ENCODE results near the gene ZNF236. TPM values are rescaled to one million over a fixed set of nuclear protein-coding genes. Genes with fewer than 3 reads are reported as not detected.
A peak's percentile ranks its signal among the peaks of the same experiment; 100 is the strongest.

ZNF236 gene
- total and polyA plus RNA-seq, 8 donors, result 2.6 to 13.3 (median 6.7) TPM

DNA sequence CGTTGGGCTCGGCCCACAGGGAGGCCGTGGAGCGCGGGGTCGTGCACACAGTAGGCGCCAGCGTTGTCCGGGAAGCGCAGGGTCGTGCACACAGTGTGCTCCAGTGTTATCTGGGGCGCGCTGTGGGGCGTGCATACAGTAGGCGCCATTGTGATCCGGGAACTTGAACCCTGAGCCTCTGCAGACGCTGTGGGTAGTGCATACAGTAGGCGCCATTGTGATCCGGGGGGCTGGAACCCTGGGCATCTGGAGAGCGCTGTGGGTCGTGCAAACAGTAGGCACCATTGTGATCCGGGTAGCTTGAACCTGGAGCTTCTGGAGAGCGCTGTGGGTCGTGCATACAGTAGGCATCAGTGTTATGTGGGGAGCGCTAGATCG lies 793 bp downstream of the ZNF236 start:
- H3K4me1 ChIP-seq, result peaks cover 0 to 19% (median 4%) of the 10 kb centered on the region in 3 donors
- H3K9me3 ChIP-seq, result no peaks in the 10 kb centered on the region
- peak overlapping the region; percentile 53 to 78 (median 74) for H3K27ac ChIP-seq
- ATAC-seq (no peak), DNase-seq (peak in 1 of 6 donors; percentile 31), FAIRE-seq (no peak)
- TF ChIP-seq CTCF (IDR thresholded peaks at IDR 0.05), result no peak
- no peaks in the 10 kb centered on the region for H3K36me3 ChIP-seq
- peak overlapping the region; percentile 28 to 90 (median 69) for H3K4me3 ChIP-seq
- intact Hi-C loops (cut with DNase I), result no loop called here
- no peaks in the 10 kb centered on the region for H3K27me3 ChIP-seq
- 7 to 10% methylated on average over 26 of the region's 26 CpGs for WGBS, 2 donors

- peak in 3 of 6 donors; percentile 22 to 66 (median 31) for DNase-seq
- Histone ChIP-seq H3K9me3 (no peaks in the 10 kb centered on the region), H3K4me1 (peaks cover 0 to 19% (median 4%) of the 10 kb centered on the region in 3 donors), H3K27ac (peak overlapping the region in 3 of 4 donors; percentile 74 to 78 (median 75)), H3K4me3 (peak overlapping the region in 3 of 4 donors; percentile 28 to 90 (median 79)), H3K36me3 (no peaks in the 10 kb centered on the region), H3K27me3 (no peaks in the 10 kb centered on the region)
- WGBS, 2 donors, result 43 to 47% methylated on average over 28 of the region's 28 CpGs
- peak in 2 of 4 donors; percentile 12 to 15 for ATAC-seq
- TF ChIP-seq CTCF (IDR thresholded peaks at IDR 0.05), result no peak
- intact Hi-C loops (cut with DNase I), result no loop called here
- FAIRE-seq, result no peak
Measured at GRCh38 chr18:76823587-76824011, 1.2 kb downstream of the ZNF236 start.

DNA sequence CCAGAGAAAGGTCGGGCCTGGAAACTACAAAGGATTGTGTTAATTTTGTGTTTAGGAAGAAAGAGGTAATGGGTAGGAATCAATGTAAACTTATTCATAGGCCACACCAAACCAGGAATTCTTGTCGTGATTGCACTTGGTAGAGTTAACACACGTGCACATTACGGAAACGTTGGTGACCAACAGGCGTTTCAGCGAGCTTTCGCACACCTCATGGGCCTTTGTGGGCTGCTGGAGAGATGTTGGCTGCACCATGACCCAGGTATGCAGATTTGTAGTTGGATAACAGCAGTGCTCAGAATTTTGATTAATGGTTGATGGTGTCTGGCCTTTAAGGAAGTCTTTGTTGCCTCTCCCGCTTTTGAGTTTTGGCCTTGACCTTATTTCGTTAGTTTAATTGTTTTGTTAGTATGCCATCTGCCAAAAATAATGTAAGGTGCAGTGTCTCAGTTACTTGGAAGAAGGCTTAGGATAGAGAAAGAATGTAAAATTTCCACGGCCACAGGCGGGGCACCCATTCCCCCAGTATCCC lies 1.9 kb downstream of the ZNF236 start:
- DNase-seq, result no peak
- no peak for FAIRE-seq

GRCh38 chr18:76824754-76825153 lies 2.4 kb downstream of the ZNF236 start:
- intact Hi-C loops (cut with DNase I), result no loop called here

More for the DNA sequence above, 1.9 kb downstream of the ZNF236 start:
- 56 to 60% methylated on average over 12 of the region's 12 CpGs for WGBS, 2 donors
- Histone ChIP-seq H3K9me3 (no peaks in the 10 kb centered on the region), H3K27me3 (no peaks in the 10 kb centered on the region), H3K27ac (peak overlapping the region in 2 of 4 donors; percentile 75 to 78), H3K36me3 (no peaks in the 10 kb centered on the region), H3K4me3 (peak overlapping the region in 1 of 4 donors; percentile 90), H3K4me1 (peaks cover 0 to 19% (median 4%) of the 10 kb centered on the region in 3 donors)
- intact Hi-C loops (cut with DNase I), result no loop called here
- TF ChIP-seq CTCF (IDR thresholded peaks at IDR 0.05), result no peak
- ATAC-seq, result no peak

More at GRCh38 chr18:76824754-76825153, 2.4 kb downstream of the ZNF236 start:
- no peak overlapping the region for H3K4me3 ChIP-seq
- H3K9me3 ChIP-seq, result no peaks in the 10 kb centered on the region
- no peak for TF ChIP-seq CTCF (IDR thresholded peaks at IDR 0.05)
- peaks cover 0 to 19% (median 4%) of the 10 kb centered on the region in 3 donors for H3K4me1 ChIP-seq
- H3K27ac ChIP-seq, result peak overlapping the region in 1 of 4 donors; percentile 17
- no peaks in the 10 kb centered on the region for H3K36me3 ChIP-seq
- DNase-seq, result no peak
- H3K27me3 ChIP-seq, result no peaks in the 10 kb centered on the region
- ATAC-seq, result no peak
- no peak for FAIRE-seq
- 72 to 73% methylated on average over 5 of the region's 5 CpGs for WGBS, 2 donors
